ENCODE results near the gene INF2. TPM values are rescaled to one million over a fixed set of nuclear protein-coding genes. Genes with fewer than 3 reads are reported as not detected.

INF2 gene
- total RNA-seq, 1 experiment from 2014 or later = 21.6 TPM

GRCh38 chr14:104684449-104684821 is 5.0 kb upstream of the INF2 start:
- in situ Hi-C loops (cut with HindIII; ENCODE audit: low pct_unique_long_range_greater_than_20kb, low sequenced_read_pairs) = no loop called here
- DNase-seq (ENCODE audit: low read depth) = no peak

GRCh38 chr14:104685216-104685997 is 4.0 kb upstream of the INF2 start:
- peak; percentile 11 for DNase-seq (ENCODE audit: low read depth)
- in situ Hi-C loops (cut with HindIII; ENCODE audit: low pct_unique_long_range_greater_than_20kb, low sequenced_read_pairs) = no loop called here

GRCh38 chr14:104685998-104686610 is 3.3 kb upstream of the INF2 start:
- DNase-seq (ENCODE audit: low read depth) = no peak
- in situ Hi-C loops (cut with HindIII; ENCODE audit: low pct_unique_long_range_greater_than_20kb, low sequenced_read_pairs) = no loop called here

- in situ Hi-C loops (cut with HindIII; ENCODE audit: low pct_unique_long_range_greater_than_20kb, low sequenced_read_pairs) = no loop called here
- no peak for DNase-seq (ENCODE audit: low read depth)
These were observed 2.5 kb upstream of the INF2 start for GRCh38 chr14:104686624-104687517.

- in situ Hi-C loops (cut with HindIII; ENCODE audit: low pct_unique_long_range_greater_than_20kb, low sequenced_read_pairs) = no loop called here
- DNase-seq (ENCODE audit: low read depth) = peak; percentile 83
These were observed 1.6 kb upstream of the INF2 start for GRCh38 chr14:104687601-104688504.

- no peak for DNase-seq (ENCODE audit: low read depth)
- in situ Hi-C loops (cut with HindIII; ENCODE audit: low pct_unique_long_range_greater_than_20kb, low sequenced_read_pairs) = no loop called here
These were observed 811 bp upstream of the INF2 start for GRCh38 chr14:104688505-104689108.

GRCh38 chr14:104689881-104690711 is 678 bp downstream of the INF2 start:
- in situ Hi-C loops (cut with HindIII; ENCODE audit: low pct_unique_long_range_greater_than_20kb, low sequenced_read_pairs) = no loop called here
- no peak for DNase-seq (ENCODE audit: low read depth)

GRCh38 chr14:104690861-104691455 is 1.5 kb downstream of the INF2 start:
- in situ Hi-C loops (cut with HindIII; ENCODE audit: low pct_unique_long_range_greater_than_20kb, low sequenced_read_pairs) = no loop called here

GRCh38 chr14:104691546-104692260 is 2.3 kb downstream of the INF2 start:
- DNase-seq (ENCODE audit: low read depth) = no peak
- in situ Hi-C loops (cut with HindIII; ENCODE audit: low pct_unique_long_range_greater_than_20kb, low sequenced_read_pairs) = no loop called here

More at GRCh38 chr14:104690861-104691455, 1.5 kb downstream of the INF2 start:
- DNase-seq (ENCODE audit: low read depth) = no peak

GRCh38 chr14:104692261-104692938 is 3.0 kb downstream of the INF2 start:
- in situ Hi-C loops (cut with HindIII; ENCODE audit: low pct_unique_long_range_greater_than_20kb, low sequenced_read_pairs) = no loop called here
- no peak for DNase-seq (ENCODE audit: low read depth)

GRCh38 chr14:104692939-104693315 is 3.5 kb downstream of the INF2 start:
- no peak for DNase-seq (ENCODE audit: low read depth)
- in situ Hi-C loops (cut with HindIII; ENCODE audit: low pct_unique_long_range_greater_than_20kb, low sequenced_read_pairs) = no loop called here

GRCh38 chr14:104693482-104694431 is 4.3 kb downstream of the INF2 start:
- in situ Hi-C loops (cut with HindIII; ENCODE audit: low pct_unique_long_range_greater_than_20kb, low sequenced_read_pairs) = no loop called here
- DNase-seq (ENCODE audit: low read depth) = no peak

- in situ Hi-C loops (cut with HindIII; ENCODE audit: low pct_unique_long_range_greater_than_20kb, low sequenced_read_pairs) = no loop called here
- DNase-seq (ENCODE audit: low read depth) = no peak
These were observed 5.1 kb downstream of the INF2 start for GRCh38 chr14:104694475-104694950.

GRCh38 chr14:104694991-104695659 is 5.7 kb downstream of the INF2 start:
- in situ Hi-C loops (cut with HindIII; ENCODE audit: low pct_unique_long_range_greater_than_20kb, low sequenced_read_pairs) = no loop called here
- no peak for DNase-seq (ENCODE audit: low read depth)
